ENCODE data around the gene TRMT13. TPM values are rescaled to one million over a fixed set of nuclear protein-coding genes. Genes with fewer than 3 reads are reported as not detected.
A peak's percentile ranks its signal among the peaks of the same experiment; 100 is the strongest.

Gene TRMT13
- total and polyA plus RNA-seq, 2 of the 13 experiments (the other 11 are each of a cell fraction or from before 2014, with no cell fraction given) = 10.0 to 12.4 TPM

DNA sequence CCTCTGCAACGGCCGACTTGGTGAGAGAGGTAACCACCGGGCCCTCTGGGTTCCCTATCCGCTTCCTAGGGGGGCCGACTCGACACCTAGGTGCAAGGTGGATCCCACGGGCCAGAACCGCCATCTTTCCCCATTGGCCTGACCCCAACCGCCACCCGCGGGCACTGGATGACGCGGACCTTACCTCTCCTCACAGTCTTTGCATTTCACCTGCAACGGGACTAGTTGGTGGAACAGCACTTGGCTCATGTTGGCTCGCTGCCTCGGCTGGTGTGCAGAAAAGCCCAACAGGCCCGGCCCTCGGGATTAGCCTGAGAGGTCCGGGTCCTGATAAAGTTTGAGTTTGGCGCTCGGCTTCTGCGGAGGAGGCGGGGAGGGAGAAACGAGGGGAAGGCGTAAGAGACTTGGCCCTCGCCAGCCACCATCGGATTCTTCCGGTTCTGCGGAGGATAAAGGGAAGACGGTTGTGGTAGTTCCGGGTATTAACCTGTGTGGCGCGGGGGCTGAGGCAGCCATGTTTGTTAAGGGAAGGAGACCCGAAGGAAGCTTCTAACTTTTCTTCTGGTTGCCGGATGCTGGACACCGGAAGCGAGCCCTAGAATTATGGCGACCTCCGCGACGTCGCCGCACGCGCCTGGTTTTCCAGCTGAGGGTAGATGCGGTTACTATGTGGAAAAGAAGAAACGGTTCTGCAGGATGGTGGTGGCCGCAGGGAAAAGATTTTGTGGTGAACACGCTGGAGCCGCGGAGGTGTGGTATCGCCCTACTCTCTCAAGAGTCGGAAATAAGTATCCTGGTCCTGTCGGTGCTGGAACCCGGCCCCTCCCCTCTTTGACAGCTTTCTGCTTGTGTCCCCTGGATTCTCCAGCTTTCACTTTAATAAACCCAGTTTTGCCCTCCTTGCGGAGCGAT lies at the start of gene TRMT13, which contains the start of gene SASS6 (continued):
- TF ChIP-seq, protein P1, sequence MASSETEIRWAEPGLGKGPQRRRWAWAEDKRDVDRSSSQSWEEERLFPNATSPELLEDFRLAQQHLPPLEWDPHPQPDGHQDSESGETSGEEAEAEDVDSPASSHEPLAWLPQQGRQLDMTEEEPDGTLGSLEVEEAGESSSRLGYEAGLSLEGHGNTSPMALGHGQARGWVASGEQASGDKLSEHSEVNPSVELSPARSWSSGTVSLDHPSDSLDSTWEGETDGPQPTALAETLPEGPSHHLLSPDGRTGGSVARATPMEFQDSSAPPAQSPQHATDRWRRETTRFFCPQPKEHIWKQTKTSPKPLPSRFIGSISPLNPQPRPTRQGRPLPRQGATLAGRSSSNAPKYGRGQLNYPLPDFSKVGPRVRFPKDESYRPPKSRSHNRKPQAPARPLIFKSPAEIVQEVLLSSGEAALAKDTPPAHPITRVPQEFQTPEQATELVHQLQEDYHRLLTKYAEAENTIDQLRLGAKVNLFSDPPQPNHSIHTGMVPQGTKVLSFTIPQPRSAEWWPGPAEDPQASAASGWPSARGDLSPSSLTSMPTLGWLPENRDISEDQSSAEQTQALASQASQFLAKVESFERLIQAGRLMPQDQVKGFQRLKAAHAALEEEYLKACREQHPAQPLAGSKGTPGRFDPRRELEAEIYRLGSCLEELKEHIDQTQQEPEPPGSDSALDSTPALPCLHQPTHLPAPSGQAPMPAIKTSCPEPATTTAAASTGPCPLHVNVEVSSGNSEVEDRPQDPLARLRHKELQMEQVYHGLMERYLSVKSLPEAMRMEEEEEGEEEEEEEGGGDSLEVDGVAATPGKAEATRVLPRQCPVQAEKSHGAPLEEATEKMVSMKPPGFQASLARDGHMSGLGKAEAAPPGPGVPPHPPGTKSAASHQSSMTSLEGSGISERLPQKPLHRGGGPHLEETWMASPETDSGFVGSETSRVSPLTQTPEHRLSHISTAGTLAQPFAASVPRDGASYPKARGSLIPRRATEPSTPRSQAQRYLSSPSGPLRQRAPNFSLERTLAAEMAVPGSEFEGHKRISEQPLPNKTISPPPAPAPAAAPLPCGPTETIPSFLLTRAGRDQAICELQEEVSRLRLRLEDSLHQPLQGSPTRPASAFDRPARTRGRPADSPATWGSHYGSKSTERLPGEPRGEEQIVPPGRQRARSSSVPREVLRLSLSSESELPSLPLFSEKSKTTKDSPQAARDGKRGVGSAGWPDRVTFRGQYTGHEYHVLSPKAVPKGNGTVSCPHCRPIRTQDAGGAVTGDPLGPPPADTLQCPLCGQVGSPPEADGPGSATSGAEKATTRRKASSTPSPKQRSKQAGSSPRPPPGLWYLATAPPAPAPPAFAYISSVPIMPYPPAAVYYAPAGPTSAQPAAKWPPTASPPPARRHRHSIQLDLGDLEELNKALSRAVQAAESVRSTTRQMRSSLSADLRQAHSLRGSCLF (CRISPR knock-in tag; IDR thresholded peaks at IDR 0.05; ENCODE audit: borderline replicate concordance) = 0 out of 2 replicates have a peak, but pooled peaks have one; percentile 72
- TF ChIP-seq ZBTB1 (CRISPR knock-in tag; IDR thresholded peaks at IDR 0.05; ENCODE audit: borderline replicate concordance) (no peak), RORA (CRISPR knock-in tag; IDR thresholded peaks at IDR 0.05) (no peak), ZNF678 (CRISPR knock-in tag; IDR thresholded peaks at IDR 0.05) (no peak; the same call in 1 of the 2 replicates), KDM3A (CRISPR knock-in tag; IDR thresholded peaks at IDR 0.05; ENCODE audit: low read depth) (peak; percentile 87; the same call in 1 of the 2 replicates), ZNF75D (CRISPR knock-in tag; IDR thresholded peaks at IDR 0.05; ENCODE audit: borderline replicate concordance) (no peak), POLR2AphosphoS5 (IDR thresholded peaks at IDR 0.05; ENCODE audit: low read depth, low read length) (peak; percentile 73), WIZ (CRISPR knock-in tag; IDR thresholded peaks at IDR 0.05) (peak; percentile 80; the same call in 1 of the 2 replicates), ATAD3A (CRISPR knock-in tag; IDR thresholded peaks at IDR 0.05) (no peak), ZNF44 (CRISPR knock-in tag; IDR thresholded peaks at IDR 0.05) (no peak), KMT2B (CRISPR knock-in tag; IDR thresholded peaks at IDR 0.05) (peak; percentile 97), NFE2 (CRISPR knock-in tag; IDR thresholded peaks at IDR 0.05) (no peak)
- TF ChIP-seq, protein P2, sequence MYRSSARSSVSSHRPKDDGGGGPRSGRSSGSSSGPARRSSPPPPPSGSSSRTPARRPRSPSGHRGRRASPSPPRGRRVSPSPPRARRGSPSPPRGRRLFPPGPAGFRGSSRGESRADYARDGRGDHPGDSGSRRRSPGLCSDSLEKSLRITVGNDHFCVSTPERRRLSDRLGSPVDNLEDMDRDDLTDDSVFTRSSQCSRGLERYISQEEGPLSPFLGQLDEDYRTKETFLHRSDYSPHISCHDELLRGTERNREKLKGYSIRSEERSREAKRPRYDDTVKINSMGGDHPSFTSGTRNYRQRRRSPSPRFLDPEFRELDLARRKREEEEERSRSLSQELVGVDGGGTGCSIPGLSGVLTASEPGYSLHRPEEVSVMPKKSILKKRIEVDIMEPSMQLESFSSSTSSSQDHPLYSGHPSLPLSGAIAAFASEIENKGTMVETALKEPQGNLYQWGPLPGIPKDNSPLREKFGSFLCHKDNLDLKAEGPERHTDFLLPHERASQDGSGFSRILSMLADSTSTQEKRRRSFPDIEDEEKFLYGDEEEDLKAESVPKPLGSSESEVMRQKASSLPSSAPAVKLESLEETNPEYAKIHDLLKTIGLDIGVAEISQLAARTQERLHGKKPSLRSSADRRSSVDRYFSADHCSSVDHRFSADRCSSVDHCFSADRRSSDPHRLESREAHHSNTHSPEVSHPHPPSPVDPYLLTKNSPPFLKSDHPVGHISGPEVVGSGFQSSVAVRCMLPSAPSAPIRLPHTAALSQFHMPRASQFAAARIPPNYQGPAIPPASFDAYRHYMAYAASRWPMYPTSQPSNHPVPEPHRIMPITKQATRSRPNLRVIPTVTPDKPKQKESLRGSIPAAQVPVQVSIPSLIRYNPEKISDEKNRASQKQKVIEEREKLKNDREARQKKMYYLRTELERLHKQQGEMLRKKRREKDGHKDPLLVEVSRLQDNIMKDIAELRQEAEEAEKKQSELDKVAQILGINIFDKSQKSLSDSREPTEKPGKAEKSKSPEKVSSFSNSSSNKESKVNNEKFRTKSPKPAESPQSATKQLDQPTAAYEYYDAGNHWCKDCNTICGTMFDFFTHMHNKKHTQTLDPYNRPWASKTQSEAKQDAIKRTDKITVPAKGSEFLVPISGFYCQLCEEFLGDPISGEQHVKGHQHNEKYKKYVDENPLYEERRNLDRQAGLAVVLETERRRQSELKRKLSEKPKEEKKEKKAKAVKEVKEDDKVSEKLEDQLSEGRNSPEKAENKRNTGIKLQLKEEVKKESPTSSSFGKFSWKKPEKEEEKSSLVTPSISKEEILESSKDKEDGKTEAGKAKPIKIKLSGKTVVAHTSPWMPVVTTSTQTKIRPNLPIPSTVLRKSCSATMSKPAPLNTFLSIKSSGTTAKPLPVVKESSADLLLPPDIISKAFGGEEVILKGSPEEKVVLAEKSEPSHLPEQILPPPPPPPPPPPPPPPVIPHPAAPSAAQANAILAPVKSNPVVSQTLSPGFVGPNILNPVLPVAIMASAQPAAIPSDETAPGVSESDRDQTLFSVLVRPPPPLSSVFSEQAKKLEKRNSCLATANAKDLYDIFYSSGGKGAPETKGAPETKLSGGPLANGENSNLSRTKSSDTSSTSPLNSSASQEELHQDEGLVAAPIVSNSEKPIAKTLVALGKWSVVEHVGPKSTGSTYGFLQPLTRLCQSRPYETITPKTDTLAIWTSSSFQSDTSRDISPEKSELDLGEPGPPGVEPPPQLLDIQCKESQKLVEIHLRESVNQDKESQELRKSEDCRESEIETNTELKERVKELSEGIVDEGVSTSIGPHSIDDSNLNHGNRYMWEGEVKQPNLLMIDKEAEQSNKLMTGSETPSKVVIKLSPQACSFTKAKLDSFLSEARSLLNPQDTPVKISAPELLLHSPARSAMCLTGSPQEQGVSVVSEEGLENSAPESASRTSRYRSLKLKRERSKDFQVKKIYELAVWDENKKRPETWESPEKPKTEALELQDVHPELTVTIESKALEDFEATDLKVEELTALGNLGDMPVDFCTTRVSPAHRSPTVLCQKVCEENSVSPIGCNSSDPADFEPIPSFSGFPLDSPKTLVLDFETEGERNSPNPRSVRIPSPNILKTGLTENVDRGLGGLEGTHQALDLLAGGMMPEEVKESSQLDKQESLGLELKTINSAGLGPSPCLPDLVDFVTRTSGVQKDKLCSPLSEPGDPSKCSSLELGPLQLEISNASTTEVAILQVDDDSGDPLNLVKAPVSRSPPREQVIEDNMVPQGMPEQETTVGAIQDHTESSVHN (CRISPR knock-in tag; IDR thresholded peaks at IDR 0.05) = no peak
- TF ChIP-seq, protein P3, sequence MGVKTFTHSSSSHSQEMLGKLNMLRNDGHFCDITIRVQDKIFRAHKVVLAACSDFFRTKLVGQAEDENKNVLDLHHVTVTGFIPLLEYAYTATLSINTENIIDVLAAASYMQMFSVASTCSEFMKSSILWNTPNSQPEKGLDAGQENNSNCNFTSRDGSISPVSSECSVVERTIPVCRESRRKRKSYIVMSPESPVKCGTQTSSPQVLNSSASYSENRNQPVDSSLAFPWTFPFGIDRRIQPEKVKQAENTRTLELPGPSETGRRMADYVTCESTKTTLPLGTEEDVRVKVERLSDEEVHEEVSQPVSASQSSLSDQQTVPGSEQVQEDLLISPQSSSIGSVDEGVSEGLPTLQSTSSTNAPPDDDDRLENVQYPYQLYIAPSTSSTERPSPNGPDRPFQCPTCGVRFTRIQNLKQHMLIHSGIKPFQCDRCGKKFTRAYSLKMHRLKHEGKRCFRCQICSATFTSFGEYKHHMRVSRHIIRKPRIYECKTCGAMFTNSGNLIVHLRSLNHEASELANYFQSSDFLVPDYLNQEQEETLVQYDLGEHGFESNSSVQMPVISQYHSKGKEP (CRISPR knock-in tag; IDR thresholded peaks at IDR 0.05) = no peak

Measured in HepG2 (cell line).